SU-DHL-6 (cell line): ENCODE results near the gene MROH7.

Experiments used
- H2AFZ ChIP-seq: fragments of 200-600 bp; sonication (generic); 2 replicates; pipeline ENCODE4 v1.6.1; 2014; ENCODE audit warnings: low read depth, mild to moderate bottlenecking, moderate library complexity, mixed read lengths, antibody characterized with exemption, low read length; ENCODE audit not compliant: severe bottlenecking
- H3F3A ChIP-seq: fragments of 200-600 bp; shearing (Covaris generic); 2 replicates; pipeline ENCODE4 v1.6.0; 2016; ENCODE audit warnings: antibody characterized with exemption, mild to moderate bottlenecking; ENCODE audit not compliant: insufficient read depth
- H3K27ac ChIP-seq: fragments of 200-600 bp; sonication (generic); 2 replicates; pipeline ENCODE4 v1.5.1; 2016; ENCODE audit warnings: low read depth, mild to moderate bottlenecking, low read length, moderate library complexity, mixed read lengths
- H3K27me3 ChIP-seq: fragments of 200-600 bp; sonication (generic), shearing (Covaris generic); 2 replicates; pipeline ENCODE4 v1.6.0; 2014; ENCODE audit warnings: mild to moderate bottlenecking, low read length
- H3K36me3 ChIP-seq: fragments of 200-600 bp; sonication (generic); 2 replicates; pipeline ENCODE4 v1.6.1; 2014; ENCODE audit warnings: mild to moderate bottlenecking, low read length, mixed read lengths
- H3K4me2 ChIP-seq: fragments of 300-600, 200-600 bp; shearing (Covaris generic), sonication (generic); 2 replicates; pipeline ENCODE4 v1.6.0; 2014; ENCODE audit warnings: low read length, low read depth, mild to moderate bottlenecking; ENCODE audit not compliant: poor library complexity, severe bottlenecking
- H3K4me3 ChIP-seq: fragments of 200-600 bp; sonication (generic); 2 replicates; pipeline ENCODE4 v1.5.1; 2014; ENCODE audit warnings: antibody characterized with exemption, low read length, mild to moderate bottlenecking, mixed read lengths; ENCODE audit not compliant: insufficient read depth, poor library complexity, severe bottlenecking
- H3K79me2 ChIP-seq: fragments of 200-600 bp; sonication (generic); 2 replicates; pipeline ENCODE4 v1.6.1; 2014; ENCODE audit warnings: mild to moderate bottlenecking, low read length, moderate library complexity; ENCODE audit not compliant: insufficient read depth
- H3K9ac ChIP-seq: fragments of 200-600 bp; sonication (generic); 2 replicates; pipeline ENCODE4 v1.7.0; 2014; ENCODE audit warnings: mild to moderate bottlenecking, low read length
- H3K9me2 ChIP-seq: fragments of 200-600 bp; sonication (generic); replicated peaks from 2 replicates; pipeline ENCODE4 v1.6.1; 2014; ENCODE audit warnings: low read length; ENCODE audit not compliant: insufficient read depth
- H3K9me3 ChIP-seq: fragments of 200-600 bp; sonication (generic); 2 replicates; pipeline ENCODE4 v1.6.1; 2014; ENCODE audit warnings: low read length, mixed read lengths; ENCODE audit not compliant: insufficient read depth
- H4K20me1 ChIP-seq: fragments of 200-600 bp; sonication (generic); 2 replicates; pipeline ENCODE4 v1.6.1; 2014; ENCODE audit warnings: low read depth, mild to moderate bottlenecking, antibody characterized with exemption, low read length, moderate library complexity, mixed read lengths
- EZH2phosphoT487 ChIP-seq: fragments of 200-600 bp; sonication (generic), shearing (Covaris generic); conservative IDR thresholded peaks from 2 replicates; pipeline ENCODE4 v1.6.1; 2018; ENCODE audit warnings: mild to moderate bottlenecking, antibody characterized with exemption, low read length, moderate library complexity, mixed read lengths
- TF ChIP-seq, protein P1 (sequence below): fragments of 200-600 bp; sonication (generic); IDR thresholded peaks from one replicate; pipeline ENCODE4 v1.5.1; 2017; ENCODE audit warnings: antibody characterized with exemption, mild to moderate bottlenecking, low read length, moderate library complexity; ENCODE audit not compliant: insufficient read depth, poor library complexity, severe bottlenecking

The MROH7 gene

DNA sequence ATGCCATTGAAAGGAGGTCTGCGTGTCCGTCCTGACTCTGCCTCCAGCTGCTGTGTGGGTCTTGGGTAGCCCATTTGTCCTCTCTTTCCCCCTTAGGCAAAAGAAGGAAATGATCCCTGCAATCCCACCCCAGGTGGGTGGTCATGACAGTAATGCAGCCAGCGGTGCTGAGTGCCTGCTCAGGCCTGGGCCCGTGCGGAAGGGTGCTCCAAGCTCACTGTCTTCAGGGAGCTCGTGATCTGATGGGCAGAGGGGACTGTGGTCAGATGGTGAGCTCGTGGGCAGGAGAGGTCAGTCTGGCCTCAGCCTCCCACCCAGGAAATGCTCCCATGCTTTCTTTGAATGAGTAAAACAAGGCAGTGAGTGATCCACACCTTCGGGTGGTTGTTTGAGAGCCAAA lies 38.8 kb downstream of the MROH7 start:
- Histone ChIP-seq H3K36me3 (no peaks in the 10 kb centered on the region), H3K27me3 (no peaks in the 10 kb centered on the region), H3K79me2 (no peaks in the 10 kb centered on the region), H3K4me2 (no peak overlapping the region), H4K20me1 (no peaks in the 10 kb centered on the region), H3K4me3 (no peak overlapping the region), H3K9me2 (no peaks in the 10 kb centered on the region), H3K9me3 (no peaks in the 10 kb centered on the region), H3F3A (no peaks in the 10 kb centered on the region), H3K27ac (no peak overlapping the region), H3K9ac (no peak overlapping the region), H2AFZ (no peak overlapping the region)
- TF ChIP-seq EZH2phosphoT487: no peak
- TF ChIP-seq, protein P1, sequence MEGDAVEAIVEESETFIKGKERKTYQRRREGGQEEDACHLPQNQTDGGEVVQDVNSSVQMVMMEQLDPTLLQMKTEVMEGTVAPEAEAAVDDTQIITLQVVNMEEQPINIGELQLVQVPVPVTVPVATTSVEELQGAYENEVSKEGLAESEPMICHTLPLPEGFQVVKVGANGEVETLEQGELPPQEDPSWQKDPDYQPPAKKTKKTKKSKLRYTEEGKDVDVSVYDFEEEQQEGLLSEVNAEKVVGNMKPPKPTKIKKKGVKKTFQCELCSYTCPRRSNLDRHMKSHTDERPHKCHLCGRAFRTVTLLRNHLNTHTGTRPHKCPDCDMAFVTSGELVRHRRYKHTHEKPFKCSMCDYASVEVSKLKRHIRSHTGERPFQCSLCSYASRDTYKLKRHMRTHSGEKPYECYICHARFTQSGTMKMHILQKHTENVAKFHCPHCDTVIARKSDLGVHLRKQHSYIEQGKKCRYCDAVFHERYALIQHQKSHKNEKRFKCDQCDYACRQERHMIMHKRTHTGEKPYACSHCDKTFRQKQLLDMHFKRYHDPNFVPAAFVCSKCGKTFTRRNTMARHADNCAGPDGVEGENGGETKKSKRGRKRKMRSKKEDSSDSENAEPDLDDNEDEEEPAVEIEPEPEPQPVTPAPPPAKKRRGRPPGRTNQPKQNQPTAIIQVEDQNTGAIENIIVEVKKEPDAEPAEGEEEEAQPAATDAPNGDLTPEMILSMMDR: no peak

DNA sequence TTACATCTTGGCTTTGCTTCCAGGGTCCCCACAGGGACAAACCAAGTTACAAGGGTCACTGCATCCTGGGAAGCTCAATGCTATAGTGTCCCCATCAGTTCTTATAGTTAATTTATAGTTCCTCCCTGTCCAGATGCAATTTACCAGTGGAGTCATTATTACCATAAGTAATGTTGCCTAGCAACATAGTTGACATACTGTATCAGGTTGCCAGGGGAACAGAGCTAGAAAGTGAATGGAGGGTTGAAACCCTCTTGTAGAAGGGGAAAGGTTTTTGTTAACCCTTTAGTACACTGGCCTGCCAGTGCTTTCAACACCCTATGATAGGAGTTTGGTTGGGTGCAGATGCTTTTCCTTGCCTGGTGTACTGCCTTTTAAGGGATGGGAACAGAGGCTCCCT lies 39.8 kb downstream of the MROH7 start:
- TF ChIP-seq EZH2phosphoT487: no peak
- TF ChIP-seq, protein P1: no peak
- Histone ChIP-seq H3K4me2 (no peak overlapping the region), H3K9ac (no peak overlapping the region), H3K9me2 (no peaks in the 10 kb centered on the region), H4K20me1 (no peaks in the 10 kb centered on the region), H3F3A (no peaks in the 10 kb centered on the region), H3K27me3 (no peaks in the 10 kb centered on the region), H3K27ac (no peak overlapping the region), H2AFZ (no peak overlapping the region), H3K4me3 (no peak overlapping the region), H3K9me3 (no peaks in the 10 kb centered on the region), H3K36me3 (no peaks in the 10 kb centered on the region), H3K79me2 (no peaks in the 10 kb centered on the region)

DNA sequence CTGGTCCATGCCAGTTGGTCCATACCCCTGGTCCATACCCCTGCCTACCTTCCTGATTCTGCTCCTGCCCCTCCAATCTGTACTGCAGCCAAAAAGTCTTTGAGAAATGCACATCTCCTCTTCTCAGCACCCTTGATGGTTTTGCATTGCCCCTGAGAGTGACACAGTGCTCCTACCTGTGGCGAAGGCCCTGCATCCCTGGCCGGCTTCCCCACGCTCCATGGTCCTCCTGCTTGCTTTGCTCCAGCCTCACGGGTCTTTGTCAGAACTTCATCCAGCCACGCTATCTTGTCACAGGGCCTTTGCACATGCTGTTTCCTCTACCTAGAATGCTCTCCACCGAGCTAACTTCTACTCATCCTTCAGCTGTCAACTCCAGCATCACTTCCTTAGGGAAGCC lies 41.9 kb downstream of the MROH7 start:
- Histone ChIP-seq H2AFZ (no peak overlapping the region), H3K27ac (no peak overlapping the region), H3K36me3 (no peaks in the 10 kb centered on the region), H3K4me3 (no peak overlapping the region), H3K9ac (no peak overlapping the region), H3F3A (no peaks in the 10 kb centered on the region), H4K20me1 (no peaks in the 10 kb centered on the region), H3K79me2 (no peaks in the 10 kb centered on the region), H3K9me3 (no peaks in the 10 kb centered on the region), H3K9me2 (no peaks in the 10 kb centered on the region), H3K4me2 (no peak overlapping the region), H3K27me3 (no peaks in the 10 kb centered on the region)
- no peak for TF ChIP-seq EZH2phosphoT487
- TF ChIP-seq, protein P1: no peak
